ENCODE results near the gene HSD17B14.
"Not testable (repeated sequence)": the region's sequence is repeated elsewhere in the genome, so short reads cannot be mapped to it uniquely, and the experiment has no call there.

Gene HSD17B14

DNA sequence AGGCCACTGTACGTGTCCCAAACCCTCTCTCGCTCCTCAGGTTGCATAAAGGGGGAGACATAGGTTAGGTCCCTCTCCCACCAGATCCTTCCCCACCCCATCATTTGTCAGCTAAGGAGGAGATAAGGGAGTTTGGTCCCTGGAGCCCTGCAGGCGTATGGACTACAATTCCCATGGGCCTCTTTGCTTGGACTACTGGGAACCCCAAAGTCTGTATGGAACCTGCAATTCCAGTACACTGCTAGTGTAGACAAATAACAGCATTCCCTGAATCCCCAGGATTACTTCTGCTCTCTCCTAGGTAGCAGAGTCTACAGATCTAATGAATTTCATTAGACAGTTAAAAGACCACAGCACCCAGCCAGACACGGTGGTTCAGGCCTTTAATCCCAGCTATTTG is 16.0 kb upstream of the HSD17B14 start:
- Histone ChIP-seq H3K4me3 (no peak overlapping the region), H3K27ac (no peak overlapping the region)
- DNase-seq (ENCODE audit: low spot score), result no peak
- TF ChIP-seq, protein P1, sequence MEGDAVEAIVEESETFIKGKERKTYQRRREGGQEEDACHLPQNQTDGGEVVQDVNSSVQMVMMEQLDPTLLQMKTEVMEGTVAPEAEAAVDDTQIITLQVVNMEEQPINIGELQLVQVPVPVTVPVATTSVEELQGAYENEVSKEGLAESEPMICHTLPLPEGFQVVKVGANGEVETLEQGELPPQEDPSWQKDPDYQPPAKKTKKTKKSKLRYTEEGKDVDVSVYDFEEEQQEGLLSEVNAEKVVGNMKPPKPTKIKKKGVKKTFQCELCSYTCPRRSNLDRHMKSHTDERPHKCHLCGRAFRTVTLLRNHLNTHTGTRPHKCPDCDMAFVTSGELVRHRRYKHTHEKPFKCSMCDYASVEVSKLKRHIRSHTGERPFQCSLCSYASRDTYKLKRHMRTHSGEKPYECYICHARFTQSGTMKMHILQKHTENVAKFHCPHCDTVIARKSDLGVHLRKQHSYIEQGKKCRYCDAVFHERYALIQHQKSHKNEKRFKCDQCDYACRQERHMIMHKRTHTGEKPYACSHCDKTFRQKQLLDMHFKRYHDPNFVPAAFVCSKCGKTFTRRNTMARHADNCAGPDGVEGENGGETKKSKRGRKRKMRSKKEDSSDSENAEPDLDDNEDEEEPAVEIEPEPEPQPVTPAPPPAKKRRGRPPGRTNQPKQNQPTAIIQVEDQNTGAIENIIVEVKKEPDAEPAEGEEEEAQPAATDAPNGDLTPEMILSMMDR (IDR thresholded peaks at IDR 0.05), result no peak

DNA sequence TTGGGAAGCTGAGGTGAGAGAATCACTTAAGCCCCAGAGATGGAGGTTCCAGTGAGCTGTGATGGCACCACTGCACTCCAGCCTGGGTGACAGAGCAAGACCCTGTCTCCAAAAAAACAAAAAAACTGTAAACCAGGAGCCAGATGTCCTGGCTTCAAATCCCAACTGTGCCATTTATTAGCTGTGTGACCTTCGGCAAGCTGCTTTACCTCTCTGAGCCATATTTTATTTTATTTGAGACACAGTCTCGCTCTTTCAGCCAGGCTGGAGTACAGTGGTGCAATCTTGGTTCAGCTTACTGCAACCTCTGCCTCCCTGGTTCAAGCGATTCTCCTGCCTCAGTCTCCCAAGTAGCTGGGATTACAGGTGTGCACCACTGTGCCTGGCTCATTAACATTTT is 10.4 kb upstream of the HSD17B14 start:
- not testable (repeated sequence) for H3K4me3 ChIP-seq, H3K27ac ChIP-seq

DNA sequence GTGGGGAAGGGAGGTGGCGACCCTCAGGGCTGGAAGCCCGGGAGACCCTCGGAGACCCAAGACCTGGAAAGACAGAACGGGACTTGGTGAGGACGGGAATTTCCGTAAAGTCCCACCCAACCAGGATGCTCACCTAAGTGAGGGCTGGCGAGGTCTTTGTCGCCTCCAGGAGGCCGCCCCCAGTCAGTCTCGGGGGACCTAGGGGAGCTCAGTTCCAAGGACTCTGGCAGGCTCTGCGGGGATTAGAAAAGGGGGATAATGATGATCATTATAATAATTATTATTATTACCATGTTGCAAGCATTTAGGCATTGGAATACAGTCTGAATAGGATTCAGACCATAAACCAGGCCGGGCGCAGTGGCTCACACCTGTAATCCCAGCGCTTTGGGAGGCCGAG is 9.1 kb upstream of the HSD17B14 start:
- H3K4me3 ChIP-seq, result no peak overlapping the region
- TF ChIP-seq, protein P1 (IDR thresholded peaks at IDR 0.05), result no peak
- no peak for DNase-seq (ENCODE audit: low spot score)
- H3K27ac ChIP-seq, result no peak overlapping the region

More for the DNA sequence above, 10.4 kb upstream of the HSD17B14 start:
- DNase-seq (ENCODE audit: low spot score), result not testable (repeated sequence)

DNA sequence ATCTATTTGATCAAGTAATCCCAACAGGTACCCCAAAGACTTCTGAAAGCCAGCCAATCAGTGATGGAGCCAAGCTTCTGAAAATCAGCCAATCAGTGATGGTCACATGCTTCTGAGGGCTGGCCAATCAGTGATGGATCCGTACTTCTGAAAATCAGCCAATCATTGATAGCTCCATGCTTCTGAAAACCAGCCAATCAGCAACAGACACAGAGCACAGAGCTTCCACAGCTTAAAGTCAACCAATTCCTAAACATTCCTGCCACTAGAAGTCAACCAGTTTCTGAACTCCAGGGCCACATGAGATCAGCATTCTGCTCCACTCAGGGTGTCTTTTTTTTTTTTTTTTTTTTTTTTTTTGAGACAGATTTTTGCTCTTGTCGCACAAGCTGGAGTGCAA is 8.2 kb upstream of the HSD17B14 start:
- TF ChIP-seq, protein P1 (IDR thresholded peaks at IDR 0.05), result no peak
- Histone ChIP-seq H3K27ac (no peak overlapping the region), H3K4me3 (no peak overlapping the region)
- DNase-seq (ENCODE audit: low spot score), result no peak

DNA sequence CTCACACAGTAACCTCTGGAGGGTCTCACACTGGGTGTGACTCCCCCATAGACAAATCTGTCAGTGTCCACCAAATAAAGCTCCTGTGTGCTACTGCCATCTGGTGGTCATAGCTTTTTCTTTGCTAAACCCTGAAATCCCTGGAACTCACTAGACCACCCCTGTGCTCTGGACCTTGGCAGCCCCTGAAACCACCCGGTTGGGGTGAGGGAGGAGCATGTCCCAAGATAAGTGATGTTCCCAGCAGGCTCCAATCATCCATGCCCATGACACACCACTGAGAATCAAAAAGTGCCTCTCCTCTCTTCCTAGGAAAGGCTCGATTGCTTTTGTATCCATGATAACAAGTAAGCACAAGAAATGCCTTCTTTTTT is 6.5 kb upstream of the HSD17B14 start:
- TF ChIP-seq, protein P1 (IDR thresholded peaks at IDR 0.05), result peak; percentile 80
- no peak for DNase-seq (ENCODE audit: low spot score)
- H3K4me3 ChIP-seq, result no peak overlapping the region
- H3K27ac ChIP-seq, result no peak overlapping the region

DNA sequence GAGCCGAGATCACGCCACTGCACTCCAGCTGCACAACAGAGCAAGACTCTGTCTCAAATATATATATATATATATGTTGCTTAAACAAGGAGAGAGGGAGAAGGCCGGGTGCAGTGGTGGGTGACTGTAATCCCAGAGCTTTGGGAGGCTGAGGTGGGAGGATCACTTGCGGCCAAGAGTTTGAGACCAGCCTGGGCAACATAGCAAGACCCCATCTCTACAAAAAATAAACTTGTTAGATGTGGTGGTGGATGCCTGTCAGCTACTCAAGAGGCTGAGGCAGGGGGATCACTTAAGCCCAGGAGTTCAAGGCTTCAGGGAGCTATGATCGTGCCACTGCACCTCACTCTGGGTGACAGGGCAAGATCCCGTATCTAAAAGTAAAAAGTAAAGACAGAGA is 5.3 kb upstream of the HSD17B14 start:
- no peak overlapping the region for H3K4me3 ChIP-seq
- no peak overlapping the region for H3K27ac ChIP-seq
- DNase-seq (ENCODE audit: low spot score), result no peak
- TF ChIP-seq, protein P1 (IDR thresholded peaks at IDR 0.05), result no peak

DNA sequence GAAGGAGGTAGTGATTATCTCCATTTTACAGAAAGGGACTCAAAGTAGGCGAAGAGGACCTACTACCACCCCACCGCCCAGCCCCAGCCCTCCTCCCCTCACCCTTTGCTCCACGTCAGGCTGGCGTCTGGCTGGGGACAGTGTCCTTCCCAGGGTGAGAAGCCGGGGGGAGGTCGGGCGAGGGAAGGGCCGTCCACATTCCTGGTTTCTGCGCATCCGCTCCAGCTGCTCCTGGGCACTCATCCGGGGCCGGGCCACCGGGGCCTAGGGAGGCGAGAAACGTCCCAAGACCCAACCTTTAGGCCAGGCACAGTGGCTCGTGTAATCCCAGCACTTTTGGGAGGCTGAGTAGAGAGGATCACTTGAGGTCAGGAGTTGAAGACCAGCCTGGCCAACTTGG is 4.8 kb upstream of the HSD17B14 start:
- H3K27ac ChIP-seq, result no peak overlapping the region
- TF ChIP-seq, protein P1 (IDR thresholded peaks at IDR 0.05), result no peak
- H3K4me3 ChIP-seq, result no peak overlapping the region
- DNase-seq (ENCODE audit: low spot score), result no peak

DNA sequence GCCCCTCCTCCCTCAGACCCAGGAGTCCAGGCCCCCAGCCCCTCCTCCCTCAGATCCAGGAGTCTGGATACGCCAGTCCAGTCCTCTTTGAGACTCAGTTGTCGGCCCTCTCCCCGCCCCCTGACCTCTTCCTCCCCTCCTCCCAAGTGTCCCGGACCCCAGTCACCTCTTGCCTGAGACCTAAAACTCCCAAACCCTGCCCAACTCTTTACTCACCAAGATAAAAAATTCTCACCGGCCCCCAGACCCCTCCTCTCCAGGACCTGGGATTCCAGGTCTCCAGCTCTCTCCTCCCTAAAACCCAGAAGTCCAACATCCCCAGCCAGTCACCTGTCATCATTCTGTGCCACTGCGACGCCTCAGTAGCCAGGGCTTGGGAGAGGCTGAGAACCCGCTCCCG is 1.4 kb upstream of the HSD17B14 start:
- peak overlapping the region; percentile 68 for H3K4me3 ChIP-seq
- H3K27ac ChIP-seq, result peak overlapping the region; percentile 85 to 88
- DNase-seq (ENCODE audit: low spot score), result no peak
- TF ChIP-seq, protein P1 (IDR thresholded peaks at IDR 0.05), result no peak
